ENCODE measurements around the gene LPCAT1.

The LPCAT1 gene

GRCh38 chr5:1493413-1493812, 30.3 kb downstream of the LPCAT1 start:
- DNase-seq: no peak

DNA sequence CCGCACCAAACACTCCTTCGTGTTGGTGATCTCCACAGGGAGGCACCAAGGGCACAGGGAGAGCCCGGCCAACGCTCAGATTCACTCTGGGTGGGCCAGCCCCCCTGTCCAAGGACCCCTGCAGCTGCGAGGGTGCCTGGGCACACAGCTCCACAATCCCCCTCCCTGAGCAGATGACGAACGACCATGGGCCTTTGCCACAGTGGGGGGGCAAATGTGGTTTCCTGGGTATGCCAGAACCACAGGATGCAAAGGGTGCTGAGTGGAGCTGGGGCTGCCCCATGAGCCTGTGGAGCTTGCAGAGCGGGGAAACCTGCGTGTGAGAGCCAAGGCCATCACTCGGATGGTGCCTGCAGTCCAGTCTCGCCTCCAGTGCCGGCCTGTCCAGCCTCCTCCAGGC, 31.0 kb downstream of the LPCAT1 start:
- DNase-seq: no peak

- no peak for DNase-seq
Observed at GRCh38 chr5:1490376-1490775, 33.4 kb downstream of the LPCAT1 start.

DNA sequence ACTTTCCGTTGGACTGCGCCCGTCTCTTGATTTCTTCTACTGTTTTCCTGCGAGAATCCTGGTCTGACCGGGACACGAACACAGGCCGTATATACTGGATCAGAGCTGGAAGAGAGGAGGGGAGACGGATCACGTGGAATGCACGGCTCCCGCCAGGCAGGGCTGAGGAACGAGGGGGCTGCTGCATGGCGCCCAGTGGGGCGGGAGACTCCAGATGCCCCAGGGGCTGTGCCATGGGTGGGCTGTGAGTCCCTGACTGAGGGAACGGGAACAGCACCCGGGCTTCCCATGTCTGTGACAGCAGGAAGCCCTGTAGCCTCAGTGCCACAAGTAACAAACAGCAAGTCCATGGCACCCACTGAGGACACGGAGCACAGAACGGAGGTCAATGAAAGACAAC, 34.0 kb downstream of the LPCAT1 start:
- no peak for DNase-seq

- DNase-seq: no peak
Observed at GRCh38 chr5:1488882-1489680, 34.7 kb downstream of the LPCAT1 start.

GRCh38 chr5:1487079-1487764, 36.5 kb downstream of the LPCAT1 start:
- DNase-seq: no peak

DNA sequence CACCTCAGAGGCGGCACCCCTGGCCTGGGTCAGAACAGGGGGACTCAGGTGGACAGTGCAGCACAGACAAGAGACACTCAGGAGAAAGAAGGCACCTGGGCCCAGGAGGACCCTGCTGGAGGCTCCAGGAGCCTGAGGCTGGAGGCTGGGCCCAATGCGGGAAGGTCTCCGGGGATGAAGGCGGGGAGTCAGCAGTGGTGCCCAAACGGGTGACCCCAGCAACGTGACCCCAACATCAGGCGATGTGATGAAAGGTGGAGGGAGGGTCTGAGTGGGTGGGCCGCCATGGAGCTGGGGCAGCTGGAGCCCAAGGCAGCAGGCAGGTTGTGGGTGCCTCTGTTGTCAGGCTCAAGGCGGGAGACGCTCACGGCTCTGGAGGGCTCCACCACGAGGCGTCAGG, 37.5 kb downstream of the LPCAT1 start:
- DNase-seq: no peak

- DNase-seq: no peak
Observed at GRCh38 chr5:1485579-1486118, 38.1 kb downstream of the LPCAT1 start.

- DNase-seq: no peak
Observed at GRCh38 chr5:1484730-1485578, 38.8 kb downstream of the LPCAT1 start.

GRCh38 chr5:1483856-1484729, 39.7 kb downstream of the LPCAT1 start:
- no peak for DNase-seq

GRCh38 chr5:1483064-1483463, 40.7 kb downstream of the LPCAT1 start:
- no peak for DNase-seq

- DNase-seq: no peak
Observed at GRCh38 chr5:1481959-1482331, 41.8 kb downstream of the LPCAT1 start.

- DNase-seq: no peak
Observed at GRCh38 chr5:1481266-1481958, 42.3 kb downstream of the LPCAT1 start.

GRCh38 chr5:1480806-1481205, 43.0 kb downstream of the LPCAT1 start:
- no peak for DNase-seq

- no peak for DNase-seq
Observed at GRCh38 chr5:1480217-1480616, 43.5 kb downstream of the LPCAT1 start.

DNA sequence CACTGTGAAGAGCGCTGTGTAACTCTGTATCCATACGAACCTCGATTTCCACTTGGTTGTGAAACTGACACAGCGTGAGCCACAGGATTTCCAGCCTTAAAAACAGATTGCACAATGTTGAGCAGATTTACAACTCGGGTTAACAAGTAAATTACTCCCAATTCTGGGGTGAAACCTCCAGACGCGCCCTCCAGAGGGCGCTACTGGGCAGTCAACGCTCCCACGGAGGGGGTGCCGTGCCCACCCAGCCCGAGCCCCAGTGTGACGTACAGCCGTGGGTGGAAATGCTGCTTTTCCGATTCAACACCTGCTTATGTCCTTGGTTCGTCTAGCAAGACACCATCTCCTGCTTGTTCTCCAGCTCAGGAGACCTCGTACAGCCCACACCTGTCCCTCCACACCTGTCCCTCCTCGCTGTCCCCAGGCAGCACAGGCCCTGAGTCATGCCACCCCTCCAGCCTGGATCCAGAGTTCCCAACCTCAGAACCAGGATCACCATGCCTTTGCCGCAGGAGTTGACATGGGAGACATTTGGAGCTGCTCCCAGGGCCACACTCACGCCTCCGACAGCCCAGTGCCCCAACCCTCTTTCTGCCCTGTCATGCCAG, 44.1 kb downstream of the LPCAT1 start:
- no peak for DNase-seq

- no peak for DNase-seq
Observed at GRCh38 chr5:1479066-1479465, 44.7 kb downstream of the LPCAT1 start.

GRCh38 chr5:1478271-1479035, 45.3 kb downstream of the LPCAT1 start:
- DNase-seq: no peak

DNA sequence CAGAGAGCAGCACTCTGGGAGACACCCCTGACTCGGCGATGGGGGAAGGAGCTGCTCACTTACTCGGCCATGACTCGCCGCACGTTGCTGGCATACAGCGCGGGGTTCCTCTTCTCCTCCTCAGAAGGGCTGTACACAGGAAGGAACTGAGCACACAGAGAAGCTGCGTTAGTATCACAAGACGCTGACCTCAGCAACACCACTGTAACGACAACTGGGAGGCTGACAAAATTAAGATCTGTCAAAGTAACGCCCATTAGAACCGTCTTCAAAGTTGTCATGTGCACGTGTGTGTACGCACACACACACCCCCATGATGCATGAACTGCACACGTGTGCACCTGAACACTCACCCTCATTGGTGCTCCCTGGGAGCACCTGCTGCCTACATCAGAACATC, 46.4 kb downstream of the LPCAT1 start:
- no peak for DNase-seq

DNA sequence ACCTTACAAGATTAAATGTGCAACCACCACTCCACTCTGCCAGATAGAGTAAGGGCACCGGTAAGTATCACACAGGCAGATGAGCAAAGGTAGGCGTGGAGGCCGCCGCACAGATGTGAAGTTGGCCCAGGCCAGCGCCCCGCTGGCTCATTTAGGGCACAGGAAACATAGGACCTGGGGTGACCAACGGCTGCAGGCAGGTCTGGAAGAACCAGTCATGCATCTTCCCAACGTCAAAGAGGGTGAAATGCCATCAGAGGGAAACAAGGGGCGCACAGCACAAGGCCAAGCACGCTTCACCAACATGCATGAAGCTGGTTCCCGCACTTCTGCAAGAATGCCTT, 46.8 kb downstream of the LPCAT1 start:
- no peak for DNase-seq
